ENCODE results near the gene NAT14.

DNA sequence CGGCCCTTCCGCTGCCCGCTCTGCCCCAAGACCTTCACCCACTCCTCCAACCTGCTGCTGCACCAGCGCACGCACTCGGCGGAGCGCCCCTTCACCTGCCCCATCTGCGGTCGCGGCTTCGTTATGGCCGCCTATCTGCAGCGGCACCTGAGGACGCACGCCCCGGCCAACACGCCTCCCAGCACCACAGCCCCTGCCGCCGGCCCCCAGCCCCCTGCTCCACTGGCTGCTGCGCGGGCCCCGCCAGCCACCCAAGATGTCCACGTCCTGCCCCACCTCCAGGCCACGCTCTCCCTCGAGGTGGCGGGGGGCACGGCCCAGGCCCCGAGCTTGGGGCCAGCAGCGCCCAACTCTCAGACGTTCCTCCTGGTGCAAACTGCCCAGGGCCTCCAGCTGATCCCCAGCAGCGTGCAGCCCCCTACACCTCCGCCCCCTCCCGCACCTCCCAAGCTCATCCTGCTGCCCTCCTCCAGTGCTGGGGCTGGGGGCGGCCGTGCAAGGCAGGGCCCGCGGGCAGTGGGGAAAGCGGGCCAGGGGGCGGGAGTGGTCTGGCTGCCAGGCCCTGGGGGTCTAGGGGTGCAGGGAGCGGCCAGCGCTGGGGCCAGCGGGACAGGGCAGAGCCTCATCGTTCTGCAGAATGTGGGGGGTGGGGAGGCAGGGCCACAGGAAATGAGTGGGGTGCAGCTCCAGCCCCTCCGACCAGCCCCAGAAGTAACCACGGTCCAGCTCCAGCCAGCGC is 1.9 kb upstream of the NAT14 start:
- TF ChIP-seq REST (IDR thresholded peaks at IDR 0.05; ENCODE audit: low read depth, low read length), result no peak
- no peak for TF ChIP-seq JUND (IDR thresholded peaks at IDR 0.05)
- no peak for TF ChIP-seq MXI1 (IDR thresholded peaks at IDR 0.05; ENCODE audit: low read depth, low read length)
- TF ChIP-seq CTCF (IDR thresholded peaks at IDR 0.05), result no peak
- TF ChIP-seq NRF1 (IDR thresholded peaks at IDR 0.05; ENCODE audit: low read depth, low read length), result no peak
- no peak for TF ChIP-seq RFX5 (IDR thresholded peaks at IDR 0.05; ENCODE audit: low read length)
- no peak for TF ChIP-seq CHD2 (IDR thresholded peaks at IDR 0.05; ENCODE audit: low read length, partially characterized antibody)
- no peak for TF ChIP-seq MAX (IDR thresholded peaks at IDR 0.05; ENCODE audit: low read depth)
- no peak for TF ChIP-seq USF2 (IDR thresholded peaks at IDR 0.05; ENCODE audit: borderline replicate concordance, low read depth, low read length)
- TF ChIP-seq ELF1 (IDR thresholded peaks at IDR 0.05), result no peak
- TF ChIP-seq POLR2AphosphoS5 (IDR thresholded peaks at IDR 0.05; ENCODE audit: low read depth, low read length), result no peak
- TF ChIP-seq TEAD4 (IDR thresholded peaks at IDR 0.05; ENCODE audit: borderline replicate concordance, insufficient read depth), result no peak

All from SK-N-SH (cell line).